ENCODE results near the gene TEX29. TPM values are rescaled to one million over a fixed set of nuclear protein-coding genes. Genes with fewer than 3 reads are reported as not detected.

The TEX29 gene
- total RNA-seq, 1 donor from 2014 or later = 0.70 TPM

GRCh38 chr13:111387026-111387871, 66.8 kb downstream of the TEX29 start:
- Mint-ChIP-seq H3K27ac (ENCODE audit: unreplicated experiment) (no peak overlapping the region), H3K4me3 (ENCODE audit: unreplicated experiment) (no peak overlapping the region), H3K4me1 (ENCODE audit: low read depth) (no peaks in the 10 kb centered on the region), H3K36me3 (ENCODE audit: low read depth) (no peaks in the 10 kb centered on the region), H3K9me3 (ENCODE audit: low read depth) (no peaks in the 10 kb centered on the region), H3K27me3 (ENCODE audit: low read depth) (peaks cover 13% of the 10 kb centered on the region)
- TF ChIP-seq CTCF (IDR thresholded peaks at IDR 0.05) = no peak
- no peak for DNase-seq (ENCODE audit: low spot score)

- H3K9me3 Mint-ChIP-seq (ENCODE audit: low read depth) = no peaks in the 10 kb centered on the region
- H3K27ac Mint-ChIP-seq (ENCODE audit: unreplicated experiment) = no peak overlapping the region
- no peak overlapping the region for H3K4me3 Mint-ChIP-seq (ENCODE audit: unreplicated experiment)
- peaks cover 13% of the 10 kb centered on the region for H3K27me3 Mint-ChIP-seq (ENCODE audit: low read depth)
- H3K36me3 Mint-ChIP-seq (ENCODE audit: low read depth) = no peaks in the 10 kb centered on the region
- no peak for DNase-seq (ENCODE audit: low spot score)
- TF ChIP-seq CTCF (IDR thresholded peaks at IDR 0.05) = no peak
- no peaks in the 10 kb centered on the region for H3K4me1 Mint-ChIP-seq (ENCODE audit: low read depth)
Measured at GRCh38 chr13:111387945-111388600, 67.6 kb downstream of the TEX29 start.

- TF ChIP-seq CTCF (IDR thresholded peaks at IDR 0.05) = no peak
- Mint-ChIP-seq H3K27me3 (ENCODE audit: low read depth) (peaks cover 11% of the 10 kb centered on the region), H3K4me1 (ENCODE audit: low read depth) (no peaks in the 10 kb centered on the region), H3K4me3 (ENCODE audit: unreplicated experiment) (no peak overlapping the region), H3K27ac (ENCODE audit: unreplicated experiment) (no peak overlapping the region), H3K36me3 (ENCODE audit: low read depth) (no peaks in the 10 kb centered on the region), H3K9me3 (ENCODE audit: low read depth) (no peaks in the 10 kb centered on the region)
- DNase-seq (ENCODE audit: low spot score) = no peak
Measured at GRCh38 chr13:111388851-111389500, 68.5 kb downstream of the TEX29 start.

GRCh38 chr13:111389621-111390521, 69.4 kb downstream of the TEX29 start:
- H3K27me3 Mint-ChIP-seq (ENCODE audit: low read depth) = peaks cover 5% of the 10 kb centered on the region
- no peaks in the 10 kb centered on the region for H3K9me3 Mint-ChIP-seq (ENCODE audit: low read depth)
- no peak for TF ChIP-seq CTCF (IDR thresholded peaks at IDR 0.05)
- no peak for DNase-seq (ENCODE audit: low spot score)
- no peaks in the 10 kb centered on the region for H3K36me3 Mint-ChIP-seq (ENCODE audit: low read depth)
- no peak overlapping the region for H3K27ac Mint-ChIP-seq (ENCODE audit: unreplicated experiment)
- no peaks in the 10 kb centered on the region for H3K4me1 Mint-ChIP-seq (ENCODE audit: low read depth)
- H3K4me3 Mint-ChIP-seq (ENCODE audit: unreplicated experiment) = no peak overlapping the region
